GM23248 (cell line): ENCODE data around the gene AGPAT3. TPM values are rescaled to one million over a fixed set of nuclear protein-coding genes. Genes with fewer than 3 reads are reported as not detected.

Experiments used
- DNase-seq: peaks from one replicate; pipeline ENCODE4 v3.0.0-alpha.2; 2015
- H2AFZ ChIP-seq: fragments of 200-600 bp; sonication (generic); 2 replicates; pipeline ENCODE4 v1.6.1; 2016; ENCODE audit warnings: antibody characterized with exemption
- H3F3A ChIP-seq: fragments of 200-600 bp; sonication (generic); 2 replicates; pipeline ENCODE4 v1.6.1; 2016; ENCODE audit warnings: mild to moderate bottlenecking, antibody characterized with exemption, mixed run types; ENCODE audit not compliant: insufficient read depth
- H3K27ac ChIP-seq: fragments of 200-600 bp; sonication (generic); 2 replicates; pipeline ENCODE4 v1.5.1; 2016; ENCODE audit warnings: mild to moderate bottlenecking
- H3K27me3 ChIP-seq: fragments of 200-600 bp; sonication (generic); replicated peaks from 2 replicates; pipeline ENCODE4 v1.6.1; 2016; ENCODE audit warnings: mild to moderate bottlenecking; ENCODE audit not compliant: insufficient read depth
- H3K36me3 ChIP-seq: fragments of 200-600 bp; sonication (generic); 2 replicates; pipeline ENCODE4 v1.6.1; 2016; ENCODE audit warnings: low read depth, mild to moderate bottlenecking
- H3K4me1 ChIP-seq: fragments of 200-600 bp; sonication (generic); 2 replicates; pipeline ENCODE4 v1.6.1; 2016; ENCODE audit warnings: mild to moderate bottlenecking; ENCODE audit not compliant: insufficient read depth
- H3K4me2 ChIP-seq: fragments of 200-600 bp; sonication (generic); one replicate; pipeline ENCODE4 v1.6.1; 2016; ENCODE audit warnings: mild to moderate bottlenecking; ENCODE audit not compliant: unreplicated experiment
- H3K4me3 ChIP-seq: fragments of 200-600 bp; sonication (generic); 2 replicates; pipeline ENCODE4 v1.5.1; 2016; ENCODE audit warnings: mild to moderate bottlenecking
- H3K79me2 ChIP-seq: fragments of 200-600 bp; sonication (generic); 2 replicates; pipeline ENCODE4 v1.6.1; 2016; ENCODE audit warnings: mild to moderate bottlenecking; ENCODE audit not compliant: insufficient read depth
- H3K9ac ChIP-seq: fragments of 200-600 bp; sonication (generic); 2 replicates; pipeline ENCODE4 v1.6.1; 2016; ENCODE audit warnings: mild to moderate bottlenecking
- H3K9me2 ChIP-seq: fragments of 200-600 bp; sonication (generic); 2 replicates; pipeline ENCODE4 v1.6.1; 2016; ENCODE audit warnings: mixed run types, mild to moderate bottlenecking, moderate library complexity; ENCODE audit not compliant: insufficient read depth
- H3K9me3 ChIP-seq: fragments of 200-600 bp; sonication (generic); one replicate; pipeline ENCODE4 v1.6.1; 2017; ENCODE audit warnings: low read depth
- H4K20me1 ChIP-seq: fragments of 200-600 bp; sonication (generic); 2 replicates; pipeline ENCODE4 v1.6.0; 2016; ENCODE audit not compliant: insufficient read depth
- EZH2 ChIP-seq: fragments of 200-600 bp; sonication (generic); IDR thresholded peaks from 2 replicates; pipeline ENCODE4 v1.6.1; 2018; ENCODE audit warnings: antibody characterized with exemption, mild to moderate bottlenecking; ENCODE audit not compliant: insufficient read depth, poor library complexity, severe bottlenecking
- EZH2phosphoT487 ChIP-seq: fragments of 200-600 bp; sonication (generic); IDR thresholded peaks from 2 replicates; pipeline ENCODE4 v1.6.1; 2018; ENCODE audit warnings: antibody characterized with exemption, moderate library complexity, mild to moderate bottlenecking, low read depth; ENCODE audit not compliant: insufficient read depth
- WGBS, 2 experiments: methylation state at CpG; one replicate each; pipeline ENCODE4 v1.1.6; 2015 to 2017; ENCODE audit warnings: low lambda C conversion rate in 2 of 2, low coverage in 1 of 2; ENCODE audit errors: missing lambda C conversion rate in 2 of 2; 5-methylcytosine and 5-hydroxymethylcytosine counted together
- in situ Hi-C: fragments of 300-500 bp; cut with MboI; formaldehyde crosslinking; loops from 2 replicates; pipeline ENCODE4 v1.15.0; 2020
- polyA plus RNA-seq: library from polyadenylated mRNA; unstranded; fragments of >200 nt; fragmentation: Nextera tagmentation; extraction: Ambion mirVana; gene quantifications from 2 replicates; pipeline ENCODE4 v1.2.1, GENCODE V29; 2016
- total RNA-seq: library from RNA; depleted of rRNA; stranded (reverse); fragments of >200 nt; shearing (Covaris generic); gene quantifications from 2 replicates; pipeline ENCODE4 v1.2.3, GENCODE V29; 2014

AGPAT3 gene
- total and polyA plus RNA-seq, 2 experiments from 2014 or later, result 12.3 to 29.3 TPM

GRCh38 chr21:43881283-43881682 is 16.3 kb downstream of the AGPAT3 start:
- no peak overlapping the region for H3K9ac ChIP-seq
- WGBS, 2 experiments, result 92 to 94% methylated on average over 6 of the region's 6 CpGs
- H2AFZ ChIP-seq, result no peak overlapping the region
- peaks cover 91% of the 10 kb centered on the region for H3K79me2 ChIP-seq
- no peaks in the 10 kb centered on the region for H3K27me3 ChIP-seq
- no peaks in the 10 kb centered on the region for H3K36me3 ChIP-seq
- no peaks in the 10 kb centered on the region for H3K9me3 ChIP-seq
- no peak overlapping the region for H3K4me2 ChIP-seq
- H3K4me3 ChIP-seq, result no peak overlapping the region
- no peaks in the 10 kb centered on the region for H3F3A ChIP-seq
- no peak overlapping the region for H3K27ac ChIP-seq
- TF ChIP-seq EZH2 (no peak), EZH2phosphoT487 (no peak)
- H4K20me1 ChIP-seq, result peaks cover 17% of the 10 kb centered on the region
- no peak for DNase-seq
- H3K9me2 ChIP-seq, result no peaks in the 10 kb centered on the region
- H3K4me1 ChIP-seq, result peaks cover 7% of the 10 kb centered on the region; the same call in 1 of the 2 replicates
- in situ Hi-C loops, result no loop called here

GRCh38 chr21:43881935-43882334 is 16.9 kb downstream of the AGPAT3 start:
- Histone ChIP-seq H3K27me3 (no peaks in the 10 kb centered on the region), H2AFZ (no peak overlapping the region), H3K4me2 (no peak overlapping the region), H3F3A (no peaks in the 10 kb centered on the region), H4K20me1 (peaks cover 17% of the 10 kb centered on the region), H3K36me3 (no peaks in the 10 kb centered on the region), H3K9me3 (no peaks in the 10 kb centered on the region), H3K4me3 (no peak overlapping the region), H3K9ac (no peak overlapping the region), H3K9me2 (no peaks in the 10 kb centered on the region), H3K79me2 (peaks cover 91% of the 10 kb centered on the region), H3K27ac (no peak overlapping the region), H3K4me1 (peaks cover 7% of the 10 kb centered on the region; the same call in 1 of the 2 replicates)
- DNase-seq, result no peak
- WGBS, 2 experiments, result 94 to 95% methylated on average over 8 of the region's 8 CpGs
- in situ Hi-C loops, result no loop called here
- no peak for TF ChIP-seq EZH2phosphoT487
- TF ChIP-seq EZH2, result no peak

GRCh38 chr21:43882952-43883545 is 18.0 kb downstream of the AGPAT3 start:
- Histone ChIP-seq H3K9me3 (no peaks in the 10 kb centered on the region), H3K4me1 (peaks cover 7% of the 10 kb centered on the region; the same call in 1 of the 2 replicates), H3K27me3 (no peaks in the 10 kb centered on the region), H3K27ac (no peak overlapping the region), H2AFZ (no peak overlapping the region), H4K20me1 (peaks cover 17% of the 10 kb centered on the region), H3K9me2 (no peaks in the 10 kb centered on the region), H3K79me2 (peaks cover 92% of the 10 kb centered on the region), H3K4me3 (no peak overlapping the region), H3K4me2 (no peak overlapping the region), H3K9ac (no peak overlapping the region), H3K36me3 (no peaks in the 10 kb centered on the region), H3F3A (no peaks in the 10 kb centered on the region)
- 92 to 93% methylated on average over 10 to 11 of the region's 11 CpGs for WGBS, 2 experiments
- in situ Hi-C loops, result no loop called here
- no peak for DNase-seq
- TF ChIP-seq EZH2 (no peak), EZH2phosphoT487 (no peak)

- Histone ChIP-seq H3K4me2 (no peak overlapping the region), H3K27me3 (no peaks in the 10 kb centered on the region), H2AFZ (no peak overlapping the region), H3K79me2 (peaks cover 92% of the 10 kb centered on the region), H3K4me3 (no peak overlapping the region), H3K9me2 (no peaks in the 10 kb centered on the region), H4K20me1 (peaks cover 17% of the 10 kb centered on the region), H3K36me3 (no peaks in the 10 kb centered on the region), H3K27ac (no peak overlapping the region), H3K9me3 (no peaks in the 10 kb centered on the region), H3K9ac (no peak overlapping the region), H3F3A (no peaks in the 10 kb centered on the region), H3K4me1 (peaks cover 7% of the 10 kb centered on the region; the same call in 1 of the 2 replicates)
- TF ChIP-seq EZH2phosphoT487 (no peak), EZH2 (no peak)
- in situ Hi-C loops, result no loop called here
- 78 to 81% methylated on average over 13 to 16 of the region's 16 CpGs for WGBS, 2 experiments
- DNase-seq, result no peak
These were observed 19.2 kb downstream of the AGPAT3 start for GRCh38 chr21:43884012-43884860.
